NCI-H510A (cell line): ENCODE measurements around the gene FAM9C.
"Not testable (repeated sequence)": the region's sequence is repeated elsewhere in the genome, so short reads cannot be mapped to it uniquely, and the experiment has no call there.

ENCODE experiments used
- DNase-seq: peaks from one replicate; lab custom pipeline; 2025; lab: John Stamatoyannopoulos, UW

The FAM9C gene

DNA sequence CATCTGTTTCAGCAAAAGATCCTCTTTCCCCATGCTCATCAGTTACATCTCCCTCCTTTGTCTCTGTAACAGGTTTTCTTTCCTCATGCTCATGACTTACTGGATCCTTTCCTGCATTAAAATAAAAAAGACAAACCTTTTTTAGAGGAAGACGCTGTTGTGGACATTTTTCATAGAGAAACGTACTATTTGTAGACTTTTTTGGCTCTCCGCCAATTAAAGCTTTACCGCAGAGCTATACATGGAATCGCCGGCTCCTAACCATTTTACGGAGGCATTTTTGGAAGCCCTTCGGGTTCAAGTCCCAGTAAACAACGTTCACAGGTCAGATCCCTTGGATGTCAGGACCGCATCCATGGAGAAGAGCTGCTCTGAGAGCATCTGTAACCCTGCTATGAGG lies 1.3 kb downstream of the FAM9C start:
- no peak for DNase-seq

DNA sequence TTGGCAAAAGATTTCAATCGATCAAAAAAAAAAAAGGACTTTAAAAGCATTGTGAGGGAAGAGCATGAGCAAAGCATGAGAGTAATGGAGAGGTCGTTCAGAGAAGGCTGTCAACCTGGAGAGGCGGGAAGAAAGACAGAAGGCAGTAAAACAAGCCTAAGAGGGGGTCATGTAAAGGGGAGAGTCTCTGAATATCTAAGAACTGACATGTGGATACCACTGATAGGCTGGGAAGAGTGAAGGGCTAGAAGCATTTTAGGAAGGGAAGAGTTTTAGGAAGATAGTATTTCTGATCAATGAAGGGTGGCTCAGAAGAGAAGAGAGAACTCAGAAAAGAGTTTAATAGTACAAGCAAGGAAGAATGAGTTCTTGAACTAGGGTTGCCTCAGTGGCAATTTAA lies 7.5 kb downstream of the FAM9C start:
- no peak for DNase-seq

DNA sequence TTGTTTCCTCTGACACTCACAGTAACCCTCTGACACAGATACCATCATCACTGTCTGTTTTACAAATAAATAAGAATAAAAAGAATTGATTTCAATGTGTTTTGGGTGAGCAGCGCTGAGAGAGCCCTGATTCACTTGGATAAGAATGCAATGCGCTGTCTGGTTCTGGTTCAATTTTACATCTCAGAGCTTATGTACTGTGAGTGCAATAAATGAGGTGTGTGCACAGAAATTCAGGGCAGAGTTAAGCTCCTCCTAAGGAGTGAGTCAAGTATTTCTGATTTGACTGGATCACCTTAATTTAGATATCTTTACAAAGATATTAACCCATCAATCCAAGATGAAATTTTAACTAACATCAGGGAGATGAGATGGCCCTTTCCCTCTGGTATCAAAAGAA lies 11.2 kb downstream of the FAM9C start:
- no peak for DNase-seq

DNA sequence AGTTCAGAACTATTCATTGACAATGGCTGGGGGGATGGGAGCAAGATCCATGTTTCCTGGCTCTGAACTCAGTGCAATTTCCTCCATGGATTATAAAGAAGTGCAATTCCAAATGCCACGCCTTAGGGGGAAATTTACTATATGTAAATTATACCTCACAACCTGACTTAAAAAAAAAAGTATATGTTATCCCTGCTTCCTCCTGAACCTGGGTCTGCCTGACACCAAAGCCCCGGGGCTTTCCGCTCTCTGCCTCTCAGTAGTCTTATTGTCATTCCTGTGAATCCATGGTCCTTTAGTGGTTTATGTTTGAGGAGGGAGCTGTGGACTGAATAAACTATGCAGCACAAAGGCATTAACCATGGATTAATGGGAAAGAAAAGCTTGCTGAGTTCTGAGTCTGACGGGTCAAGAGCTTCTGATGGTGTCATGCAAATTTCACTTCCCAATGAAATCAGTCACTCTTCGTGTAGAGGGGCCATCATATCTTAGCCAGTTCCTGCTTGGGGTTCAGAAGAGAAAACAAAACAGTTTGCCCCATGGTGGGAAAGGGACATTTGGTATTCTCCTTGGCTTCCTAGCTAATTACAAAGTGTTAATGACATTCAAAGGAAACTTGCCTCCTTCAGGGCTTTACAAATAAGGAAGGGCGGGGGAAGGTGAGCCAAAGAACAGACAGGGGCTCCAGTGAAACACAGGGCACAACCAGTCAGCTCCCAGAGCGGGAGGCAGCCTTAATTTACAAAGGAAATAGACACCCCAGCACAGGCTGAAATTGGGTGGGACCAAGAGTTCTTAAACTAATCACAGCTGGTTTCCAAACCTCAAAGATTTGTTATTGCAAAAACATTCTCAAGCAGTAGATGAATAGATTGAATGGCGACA lies 14.3 kb downstream of the FAM9C start:
- DNase-seq = no peak

GRCh38 chrX:13029637-13029886 lies 14.9 kb downstream of the FAM9C start:
- DNase-seq = no peak

DNA sequence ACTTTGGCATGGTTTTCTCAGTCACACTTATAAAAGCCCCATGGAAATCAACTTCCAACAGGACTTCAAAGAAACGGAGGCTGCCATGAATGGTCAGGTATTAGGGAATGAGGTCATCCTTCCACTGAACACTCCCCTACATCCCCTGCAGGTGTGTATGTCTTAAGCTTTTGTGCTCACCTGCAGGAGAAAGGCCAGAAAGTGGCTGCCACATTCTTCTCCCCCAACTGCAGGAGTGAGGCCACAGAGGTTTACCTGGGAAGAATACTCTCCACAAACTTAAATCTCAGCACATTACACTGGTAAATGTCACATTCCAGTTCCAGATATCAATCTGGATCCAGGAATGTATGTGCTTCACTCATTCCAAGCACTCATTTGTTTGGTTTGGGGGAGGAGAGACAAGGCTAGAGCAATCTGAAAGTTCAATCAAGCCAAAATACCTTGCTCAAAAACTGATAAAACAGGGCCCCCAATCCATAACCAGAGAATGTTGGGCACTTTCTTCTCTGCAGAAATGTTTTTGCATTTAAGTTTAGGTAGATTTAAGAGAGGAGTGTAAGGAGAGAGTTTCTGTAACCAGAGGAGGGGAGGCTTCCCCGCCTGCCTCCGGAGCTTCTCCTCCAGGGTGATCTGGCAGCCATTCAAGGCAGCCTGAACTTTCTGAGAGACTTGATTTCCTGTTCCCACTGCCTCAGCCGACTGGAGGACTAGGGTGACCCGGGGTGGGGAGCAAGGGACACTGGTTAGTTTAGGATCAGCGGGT lies 15.4 kb downstream of the FAM9C start:
- no peak for DNase-seq

GRCh38 chrX:13026877-13027652 lies 17.4 kb downstream of the FAM9C start:
- DNase-seq = no peak

- no peak for DNase-seq
Measured at GRCh38 chrX:13024986-13025385, 19.4 kb downstream of the FAM9C start.

DNA sequence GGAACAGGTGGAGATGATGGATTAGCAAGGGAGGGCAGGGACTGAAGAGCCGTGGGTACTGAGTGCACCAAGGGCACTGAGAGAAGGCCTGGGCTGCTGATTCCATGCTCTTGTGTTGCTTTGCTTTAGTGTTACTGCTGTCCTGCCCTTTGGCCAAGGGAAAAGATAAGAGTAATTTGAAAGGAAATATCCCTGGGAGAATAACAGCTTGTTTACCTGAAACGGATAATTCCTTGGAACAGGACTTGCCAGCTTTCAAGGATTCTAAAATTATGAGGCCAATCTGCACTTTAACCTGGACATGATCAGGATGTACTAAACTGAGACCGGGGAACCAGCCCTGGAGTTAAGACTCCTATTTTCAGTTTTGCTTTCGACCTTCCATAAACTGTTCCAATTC lies 20.4 kb downstream of the FAM9C start:
- DNase-seq = no peak

DNA sequence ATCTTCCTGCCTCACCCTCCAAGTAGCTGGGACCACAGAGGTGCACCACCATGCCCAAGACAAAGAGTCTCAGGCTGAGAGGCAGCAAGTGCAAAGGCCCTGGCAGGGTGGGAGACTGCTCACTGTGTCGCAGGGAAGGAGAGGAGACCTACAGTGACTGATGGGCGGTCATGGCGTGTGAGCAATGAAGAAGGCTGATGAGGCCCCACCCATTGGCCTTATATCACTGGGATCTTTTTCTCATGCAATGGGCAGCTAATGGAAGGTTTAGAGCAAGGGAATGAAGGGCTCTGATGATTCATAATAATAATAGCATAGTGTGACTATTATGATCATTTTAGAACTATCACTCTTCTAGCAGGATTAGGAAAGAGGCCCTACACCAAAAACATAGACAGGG lies 20.9 kb downstream of the FAM9C start:
- no peak for DNase-seq

DNA sequence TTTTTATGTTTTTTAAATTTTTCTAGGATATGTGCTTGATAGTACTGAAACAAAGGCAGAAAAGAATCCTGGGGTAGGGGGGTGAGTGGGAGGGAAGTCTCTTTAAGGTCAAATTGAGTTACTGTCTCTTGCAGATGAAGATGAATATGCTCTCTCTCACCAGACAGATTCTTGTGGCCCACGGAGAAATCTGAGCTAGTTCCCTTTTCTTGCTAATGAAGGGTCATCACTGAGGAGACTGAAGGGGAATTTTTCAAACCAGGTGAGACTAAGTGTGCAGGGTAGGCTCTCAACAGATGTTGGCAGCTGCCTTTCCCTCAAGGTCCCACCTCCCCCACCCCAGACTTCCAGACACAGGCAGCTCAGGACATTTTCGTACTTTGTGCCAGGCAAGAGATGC lies 21.5 kb downstream of the FAM9C start:
- no peak for DNase-seq

GRCh38 chrX:13016731-13017130 lies 27.7 kb downstream of the FAM9C start:
- not testable (repeated sequence) for DNase-seq

DNA sequence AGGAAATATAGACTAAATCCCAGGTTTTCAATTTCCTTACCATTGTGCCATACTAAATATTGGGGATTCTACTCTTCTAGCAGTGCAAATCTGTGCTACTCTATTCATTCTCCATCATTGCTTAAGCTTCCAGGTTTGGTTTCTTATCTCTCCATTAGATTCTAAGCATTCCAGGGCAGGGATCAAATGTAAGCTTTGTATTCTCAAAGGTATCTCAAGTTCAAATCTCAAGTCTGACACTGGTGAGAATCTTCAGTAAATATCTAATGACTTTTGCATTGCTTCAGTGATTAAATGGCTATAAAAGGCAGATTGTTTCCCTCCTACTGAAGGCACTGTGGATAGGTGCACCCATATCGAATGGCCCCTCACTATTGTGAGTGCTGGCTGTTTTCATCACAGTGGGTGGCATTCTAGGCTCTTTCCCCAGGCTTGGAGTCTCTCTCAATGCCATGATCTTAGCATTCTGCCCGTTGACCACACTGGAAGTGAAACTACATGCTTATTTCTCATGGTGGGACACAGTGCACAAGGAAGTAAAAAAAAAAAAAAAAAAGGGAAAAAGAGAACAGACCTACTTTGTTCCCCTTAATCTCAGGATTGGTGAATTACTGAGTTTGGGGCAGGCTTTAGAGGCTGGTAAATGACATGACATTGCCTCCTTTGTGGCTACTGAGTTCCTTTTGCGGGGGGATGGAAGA lies 28.7 kb downstream of the FAM9C start:
- DNase-seq = no peak

DNA sequence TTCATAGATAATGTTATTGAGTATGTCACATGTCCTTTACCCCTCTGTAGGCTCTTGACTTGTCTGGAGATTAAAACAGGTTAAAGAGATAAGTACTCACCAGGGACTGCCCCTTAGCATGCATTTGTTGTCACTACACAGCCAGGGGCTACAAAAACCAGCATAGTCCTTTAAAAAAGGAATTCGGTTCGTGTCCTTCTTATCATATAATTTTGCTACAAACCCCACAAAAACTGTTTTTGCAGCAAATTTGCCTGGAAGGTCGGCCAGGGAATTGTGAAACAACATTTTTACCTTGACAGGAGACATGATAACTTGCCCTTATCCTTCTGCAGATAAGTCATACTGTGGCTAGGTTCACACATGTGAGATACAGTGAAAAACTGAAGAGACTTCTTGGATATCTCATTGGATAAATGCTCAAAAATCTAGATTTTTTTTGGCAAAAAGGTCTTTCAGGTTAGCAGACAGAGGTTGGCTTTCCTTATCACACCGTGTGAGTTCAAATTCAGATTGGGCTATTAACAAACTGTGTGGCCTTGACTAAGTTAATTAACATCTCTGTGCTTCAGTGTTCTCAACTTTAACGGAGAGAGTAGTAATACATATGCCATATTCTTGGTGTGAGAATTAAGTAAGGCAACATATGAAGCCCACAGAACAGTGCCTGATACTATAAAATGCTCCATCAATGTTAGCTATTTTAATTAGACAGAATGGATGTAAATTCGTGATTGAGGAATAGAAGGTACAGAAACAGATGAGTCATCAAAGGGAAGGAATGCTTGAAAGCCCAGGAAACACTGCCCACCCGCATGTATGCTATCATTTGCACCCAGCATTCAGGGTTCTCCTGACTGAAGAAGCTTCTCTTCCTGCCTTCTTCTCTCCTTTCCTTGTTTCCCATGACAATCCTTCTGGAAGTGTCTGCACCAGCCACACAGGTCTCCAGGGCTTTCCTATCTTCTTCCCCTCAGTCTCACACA lies 30.0 kb downstream of the FAM9C start:
- DNase-seq = no peak

- peak; percentile 7 for DNase-seq
Measured at GRCh38 chrX:13013363-13014110, 30.9 kb downstream of the FAM9C start.

GRCh38 chrX:13010546-13010945 lies 33.9 kb downstream of the FAM9C start:
- no peak for DNase-seq

GRCh38 chrX:13009844-13010243 lies 34.6 kb downstream of the FAM9C start:
- DNase-seq = no peak

DNA sequence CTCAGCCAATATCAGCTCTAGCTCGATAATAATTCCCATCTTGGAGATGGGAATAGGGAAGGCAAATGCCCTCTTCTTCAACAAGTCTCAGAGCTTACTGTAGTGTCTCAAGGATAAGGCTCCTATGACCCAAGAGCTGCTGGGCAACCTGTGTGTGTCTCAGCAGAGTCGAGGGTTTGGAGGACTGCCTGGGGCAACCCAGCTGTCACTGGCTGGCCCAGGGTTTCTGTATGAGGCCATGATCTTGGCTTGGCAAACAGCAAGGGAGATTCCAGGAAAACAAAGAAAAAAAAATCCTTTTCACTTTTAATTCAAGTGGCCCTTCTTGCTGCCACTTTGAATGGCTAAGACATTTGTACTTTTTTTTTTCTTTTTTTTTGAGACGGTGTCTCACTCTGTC lies 35.1 kb downstream of the FAM9C start:
- no peak for DNase-seq

GRCh38 chrX:13008851-13009250 lies 35.6 kb downstream of the FAM9C start:
- DNase-seq = no peak

DNA sequence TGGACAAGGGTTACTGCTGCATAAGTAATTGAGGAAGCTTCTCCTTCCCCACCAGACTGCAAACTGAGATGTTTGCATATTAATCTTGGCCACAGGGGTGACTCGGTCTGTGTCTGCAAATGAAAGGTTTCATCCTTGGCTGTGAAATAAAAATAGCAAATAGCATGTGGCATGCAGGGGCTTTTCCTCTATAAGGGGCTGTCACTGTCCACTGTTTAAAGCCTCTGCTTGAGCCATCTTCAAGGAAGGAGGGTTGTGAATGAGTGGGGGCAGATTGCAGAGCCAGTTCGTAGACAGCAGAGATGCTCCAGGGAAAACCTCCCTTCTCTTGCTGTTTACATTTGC lies 36.3 kb downstream of the FAM9C start:
- DNase-seq = no peak
